ENCODE measurements around the gene PPP2R5C.

Gene PPP2R5C

DNA sequence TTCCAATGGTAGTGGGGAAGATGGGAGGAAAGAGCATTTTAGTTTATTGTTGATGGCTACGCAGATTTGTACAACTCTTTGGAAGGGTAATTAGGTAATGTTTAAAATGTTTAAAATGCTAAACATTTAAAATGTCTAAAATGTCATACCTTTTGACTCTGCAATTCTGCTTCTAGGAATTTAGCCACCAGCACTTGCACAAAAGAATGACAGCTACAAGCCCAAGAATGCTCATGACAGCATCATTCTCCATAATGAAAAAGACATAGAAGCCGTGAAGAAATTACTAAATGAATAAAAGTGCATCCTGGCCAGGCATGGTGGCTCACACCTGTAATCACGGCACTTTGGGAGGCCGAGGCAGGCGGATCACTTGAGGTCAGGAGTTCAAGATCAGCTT is 182.9 kb downstream of the PPP2R5C start:
- no peak for DNase-seq

GRCh38 chr14:101945171-101945570 is 183.7 kb downstream of the PPP2R5C start:
- no peak for DNase-seq

DNA sequence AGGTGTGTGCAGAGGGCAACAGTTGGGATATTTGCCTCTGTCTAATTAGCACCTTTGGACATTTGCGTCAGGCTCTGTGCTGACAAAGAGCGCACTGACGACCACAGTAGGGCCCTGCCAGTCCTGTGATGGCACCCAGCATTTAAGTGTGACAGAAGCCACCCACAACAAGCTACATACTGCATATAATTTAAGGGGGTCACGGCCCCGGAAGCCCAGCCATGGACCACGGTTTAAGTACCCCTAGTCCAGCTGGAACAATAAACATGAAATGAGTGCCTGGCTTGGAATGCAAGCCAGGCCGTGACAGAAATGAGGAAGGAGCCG is 186.0 kb downstream of the PPP2R5C start:
- DNase-seq = peak in 4 of 56 donors; percentile 51 to 63 (median 60)

- peak; percentile 95 to 100 (median 99) for DNase-seq
Observed at GRCh38 chr14:101947904-101948665, 186.6 kb downstream of the PPP2R5C start.

GRCh38 chr14:101948666-101949216 is 187.2 kb downstream of the PPP2R5C start:
- DNase-seq = peak in 2 of 56 donors; percentile 25 to 43

DNA sequence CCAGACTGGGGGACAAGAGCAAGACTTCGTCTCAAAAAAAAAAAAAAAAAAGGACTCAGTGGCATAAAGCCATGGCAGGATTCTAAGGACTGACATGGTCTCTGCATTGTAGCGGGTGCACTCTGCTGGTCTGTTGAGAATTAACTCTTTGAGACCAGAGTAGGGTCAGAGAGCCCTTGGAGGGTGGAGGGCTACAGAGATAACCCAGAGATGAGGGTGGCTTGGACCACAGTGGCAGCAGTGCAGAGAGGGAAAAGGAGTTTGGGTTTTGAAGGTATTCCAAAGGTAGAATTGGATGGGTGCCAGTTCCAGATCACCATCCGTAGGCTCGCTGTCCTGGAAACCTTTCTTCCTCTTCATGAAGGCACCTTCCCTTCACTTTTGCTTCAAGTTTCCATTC is 188.6 kb downstream of the PPP2R5C start:
- DNase-seq = no peak

- DNase-seq = no peak
Observed at GRCh38 chr14:101950516-101951215, 189.2 kb downstream of the PPP2R5C start.

DNA sequence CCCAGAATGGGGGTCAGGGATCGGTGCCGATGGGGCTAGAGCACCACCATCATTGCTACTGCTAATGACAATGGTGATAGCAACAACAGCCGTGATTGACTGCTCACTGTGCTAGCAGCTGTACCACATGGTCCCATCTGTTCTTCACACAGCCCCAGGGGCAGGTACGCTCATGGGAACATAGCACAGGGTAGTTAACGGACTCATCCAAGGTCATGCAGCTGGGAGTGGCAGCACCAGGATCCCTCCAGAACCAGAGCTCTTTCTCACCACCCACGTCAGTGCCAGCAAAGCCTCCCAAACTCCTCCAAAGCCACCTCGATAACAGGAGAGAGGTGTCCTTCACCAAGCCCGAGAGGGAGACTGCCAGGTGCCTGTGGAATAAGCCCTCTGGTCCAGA is 191.6 kb downstream of the PPP2R5C start:
- DNase-seq = no peak

DNA sequence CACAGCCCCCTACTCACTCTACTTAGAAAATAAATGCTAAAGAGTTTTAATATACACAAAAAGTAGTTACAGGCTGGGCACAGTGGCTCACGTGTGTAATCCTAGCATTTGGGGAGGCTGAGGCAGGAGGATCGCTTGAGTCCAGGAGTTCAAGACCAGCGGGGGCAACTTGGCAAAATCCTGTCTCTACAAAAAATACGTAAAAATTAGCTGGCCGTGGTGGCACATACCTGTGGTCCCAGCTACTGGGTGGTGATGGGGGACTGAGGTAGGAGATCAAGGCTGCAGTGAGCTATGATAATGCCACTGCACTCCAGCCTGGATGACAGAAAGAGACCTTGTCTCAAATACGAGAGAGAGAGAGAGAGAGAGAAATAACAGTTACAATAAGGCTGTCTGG is 193.0 kb downstream of the PPP2R5C start:
- no peak for DNase-seq

GRCh38 chr14:101955695-101956161 is 194.2 kb downstream of the PPP2R5C start:
- no peak for DNase-seq

GRCh38 chr14:101956179-101956885 is 194.8 kb downstream of the PPP2R5C start:
- no peak for DNase-seq

GRCh38 chr14:101957406-101958234 is 196.1 kb downstream of the PPP2R5C start:
- no peak for DNase-seq

- no peak for DNase-seq
Observed at GRCh38 chr14:101958418-101959180, 197.1 kb downstream of the PPP2R5C start.

DNA sequence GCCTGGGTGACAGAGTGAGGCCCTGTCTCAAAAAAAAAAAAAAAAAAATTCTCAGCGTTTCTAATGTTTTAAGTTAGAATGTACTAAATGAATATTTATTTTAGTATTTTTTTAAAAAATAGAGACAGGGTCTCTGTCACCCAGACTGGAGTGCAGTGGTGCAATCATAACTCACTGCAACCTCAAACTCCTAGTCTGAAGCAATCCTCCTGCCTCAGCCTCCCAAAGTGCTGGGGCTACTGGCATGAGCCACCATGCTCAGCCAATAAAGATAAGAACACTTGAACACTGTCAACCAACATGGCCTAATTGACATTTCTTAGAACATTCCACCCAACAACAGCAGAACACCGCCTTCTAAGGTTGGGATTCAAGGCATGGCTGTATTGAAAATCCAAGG is 197.8 kb downstream of the PPP2R5C start:
- no peak for DNase-seq

- DNase-seq = no peak
Observed at GRCh38 chr14:101960225-101960624, 198.7 kb downstream of the PPP2R5C start.

DNA sequence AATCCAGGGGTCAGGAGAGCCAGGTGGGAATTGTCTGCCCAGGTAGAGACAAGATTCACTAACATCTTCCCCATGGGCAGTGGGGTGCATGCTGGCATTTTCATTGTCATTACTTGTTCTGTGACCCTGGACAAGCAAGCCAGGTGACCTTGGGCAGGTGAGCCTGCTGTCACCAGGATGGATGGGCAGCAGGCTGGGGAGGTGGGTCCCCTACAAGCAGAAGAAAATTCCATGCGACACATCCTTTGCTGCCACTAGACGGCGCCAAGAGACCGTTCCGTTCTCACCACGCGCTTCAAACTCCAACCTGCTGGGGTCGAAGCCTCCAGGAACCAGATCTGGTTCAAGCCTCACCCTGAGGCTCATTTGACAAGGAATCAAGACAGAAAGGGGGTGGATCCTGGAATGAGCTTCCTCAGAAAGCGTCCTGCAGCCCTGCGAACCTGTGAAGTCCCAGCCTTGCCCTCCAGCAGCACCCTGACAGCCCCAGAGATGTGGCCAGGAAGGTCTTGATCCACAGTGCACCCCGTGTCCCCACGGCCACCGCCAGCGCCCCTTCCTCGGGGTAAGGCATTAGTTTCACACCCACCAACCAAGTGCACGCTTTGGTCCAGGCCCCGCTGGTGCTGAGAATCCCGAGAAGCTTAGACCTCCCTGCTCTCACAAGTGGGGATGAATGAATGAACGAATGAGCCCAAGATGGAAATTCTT is 199.7 kb downstream of the PPP2R5C start:
- peak in 44 of 56 donors; percentile 10 to 85 (median 46) for DNase-seq

- no peak for DNase-seq
Observed at GRCh38 chr14:101961746-101962502, 200.4 kb downstream of the PPP2R5C start.

GRCh38 chr14:101962503-101962874 is 201.0 kb downstream of the PPP2R5C start:
- peak in 22 of 56 donors; percentile 5 to 71 (median 26) for DNase-seq

DNA sequence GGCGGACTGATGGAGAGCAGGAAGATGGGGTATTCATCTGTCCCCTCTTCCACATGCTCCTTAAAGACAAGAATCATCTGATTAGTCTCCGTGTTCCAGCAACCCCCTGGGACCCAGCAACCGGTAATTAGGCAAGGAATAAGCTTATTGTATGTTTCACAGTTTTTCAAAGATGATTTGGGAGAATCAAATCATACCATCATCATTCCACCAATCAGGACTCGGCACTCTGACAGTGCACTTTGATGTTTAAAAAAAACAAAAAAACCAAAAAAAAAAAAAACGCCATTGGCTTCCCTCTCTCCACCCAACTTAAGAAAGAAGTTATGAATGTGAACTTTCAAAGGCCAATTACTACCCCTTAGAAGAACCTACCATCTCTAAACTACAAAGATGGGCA is 201.5 kb downstream of the PPP2R5C start:
- DNase-seq = no peak

All from nucleus accumbens (tissue), 56 donors.